Endothelial cell of umbilical vein (primary cell): ENCODE measurements around the gene MECR.
"Not testable (repeated sequence)": the region's sequence is repeated elsewhere in the genome, so short reads cannot be mapped to it uniquely, and the experiment has no call there.

Experiments
- CTCF ChIP-seq, 2 donors: IDR thresholded peaks; 1 replicate in 1 of 2; 2 replicates in 1 of 2; pipeline ENCODE4 v1.5.1; 2011; ENCODE audit warnings: low read length in 2 of 2, mild to moderate bottlenecking in 2 of 2, moderate library complexity in 2 of 2, control low read depth in 1 of 2, inconsistent platforms in 1 of 2, low read depth in 1 of 2; ENCODE audit not compliant: insufficient read depth in 1 of 2; ENCODE audit errors: extremely low read depth in 1 of 2
- FOS ChIP-seq: IDR thresholded peaks from 2 replicates; pipeline ENCODE4 v1.6.1; 2011; ENCODE audit warnings: mild to moderate bottlenecking, low read length, moderate library complexity, borderline replicate concordance; ENCODE audit not compliant: insufficient read depth
- MAX ChIP-seq: IDR thresholded peaks from 2 replicates; pipeline ENCODE4 v1.6.1; 2011; ENCODE audit not compliant: insufficient read depth, insufficient read length
- POLR2A ChIP-seq: IDR thresholded peaks from 2 replicates; pipeline ENCODE4 v1.6.1; 2012; ENCODE audit warnings: low read depth, mild to moderate bottlenecking, control low read depth, low read length
- POLR2AphosphoS5 ChIP-seq: IDR thresholded peaks from 2 replicates; pipeline ENCODE4 v1.6.1; 2012; ENCODE audit warnings: low read depth, mild to moderate bottlenecking, control low read depth, low read length, moderate library complexity; ENCODE audit not compliant: insufficient read depth

- not testable (repeated sequence) for TF ChIP-seq CTCF (IDR thresholded peaks at IDR 0.05; ENCODE audit: extremely low read depth in 1 of 2, insufficient read depth in 1 of 2, low read depth in 1 of 2, low read length in 2 of 2); POLR2A; MAX; POLR2AphosphoS5; FOS
These were observed 8.5 kb downstream of the MECR start for GRCh38 chr1:29222260-29222659.
